HG03064 (cell line): ENCODE results near the gene EIF1.
"Not testable (repeated sequence)": the region's sequence is repeated elsewhere in the genome, so short reads cannot be mapped to it uniquely, and the experiment has no call there.

Experiments used
- ATAC-seq: cut with Tn5 transposase; IDR thresholded peaks from one replicate; pipeline ENCODE4 v1.9.1; 2021; ENCODE audit warnings: low read depth; ENCODE audit not compliant: unreplicated experiment

The EIF1 gene

GRCh38 chr17:41695134-41695661 lies 6.5 kb downstream of the EIF1 start:
- no peak for ATAC-seq

GRCh38 chr17:41695954-41696757 lies 7.5 kb downstream of the EIF1 start:
- no peak for ATAC-seq

- ATAC-seq, result no peak
These were observed 8.7 kb downstream of the EIF1 start for GRCh38 chr17:41697122-41697962.

GRCh38 chr17:41700843-41701242 lies 12.2 kb downstream of the EIF1 start:
- not testable (repeated sequence) for ATAC-seq

GRCh38 chr17:41702712-41703111 lies 14.0 kb downstream of the EIF1 start:
- ATAC-seq, result no peak

- no peak for ATAC-seq
These were observed 16.7 kb downstream of the EIF1 start for GRCh38 chr17:41705271-41705991.

GRCh38 chr17:41707803-41708669 lies 19.4 kb downstream of the EIF1 start:
- ATAC-seq, result no peak

- ATAC-seq, result no peak
These were observed 21.9 kb downstream of the EIF1 start for GRCh38 chr17:41710472-41711090.

GRCh38 chr17:41711669-41712400 lies 23.1 kb downstream of the EIF1 start, which contains the start of gene GAST:
Gene GAST (plus strand): TSS chr17:41712331. CDS start chr17:41715437, 3,106 bp downstream.
- no peak for ATAC-seq

- no peak for ATAC-seq
These were observed 29.0 kb downstream of the EIF1 start for GRCh38 chr17:41717408-41718286.

- no peak for ATAC-seq
These were observed 29.6 kb downstream of the EIF1 start for GRCh38 chr17:41718287-41718645.

GRCh38 chr17:41722231-41722630 lies 33.5 kb downstream of the EIF1 start:
- ATAC-seq, result no peak

GRCh38 chr17:41723801-41724475 lies 35.3 kb downstream of the EIF1 start:
- no peak for ATAC-seq

- ATAC-seq, result no peak
These were observed 35.9 kb downstream of the EIF1 start for GRCh38 chr17:41724476-41725050.

- no peak for ATAC-seq
These were observed 36.4 kb downstream of the EIF1 start for GRCh38 chr17:41725134-41725533.

GRCh38 chr17:41728056-41728455 lies 39.4 kb downstream of the EIF1 start:
- ATAC-seq, result no peak

GRCh38 chr17:41730479-41730878 lies 41.8 kb downstream of the EIF1 start:
- ATAC-seq, result no peak
